NCI-H146 (cell line): ENCODE results near the gene GTPBP8.
"Not testable (repeated sequence)": the region's sequence is repeated elsewhere in the genome, so short reads cannot be mapped to it uniquely, and the experiment has no call there.

ENCODE experiments used
- DNase-seq: peaks from one replicate; lab custom pipeline; 2025; lab: John Stamatoyannopoulos, UW

The GTPBP8 gene

GRCh38 chr3:113000691-113001090 is 9.9 kb downstream of the GTPBP8 start:
- no peak for DNase-seq

- no peak for DNase-seq
These were observed 11.3 kb downstream of the GTPBP8 start for GRCh38 chr3:113002037-113002436.

GRCh38 chr3:113002679-113003078 is 11.9 kb downstream of the GTPBP8 start:
- DNase-seq, result no peak

- no peak for DNase-seq
These were observed 14.8 kb downstream of the GTPBP8 start for GRCh38 chr3:113005611-113006010.

GRCh38 chr3:113006359-113007056 is 15.7 kb downstream of the GTPBP8 start:
- no peak for DNase-seq

GRCh38 chr3:113008117-113008516 is 17.3 kb downstream of the GTPBP8 start:
- no peak for DNase-seq

- no peak for DNase-seq
These were observed 22.8 kb downstream of the GTPBP8 start for GRCh38 chr3:113013593-113013992.

GRCh38 chr3:113018536-113019181 is 27.9 kb downstream of the GTPBP8 start:
- no peak for DNase-seq

- peak; percentile 98 for DNase-seq
These were observed 28.7 kb downstream of the GTPBP8 start for GRCh38 chr3:113019182-113020137.

- no peak for DNase-seq
These were observed 30.7 kb downstream of the GTPBP8 start for GRCh38 chr3:113021471-113021870.

GRCh38 chr3:113034011-113034410 is 43.2 kb downstream of the GTPBP8 start:
- DNase-seq, result no peak

GRCh38 chr3:113035387-113035982 is 44.7 kb downstream of the GTPBP8 start:
- DNase-seq, result peak; percentile 59

- no peak for DNase-seq
These were observed 47.5 kb downstream of the GTPBP8 start for GRCh38 chr3:113038328-113038727.

GRCh38 chr3:113039546-113039945 is 48.8 kb downstream of the GTPBP8 start:
- no peak for DNase-seq

GRCh38 chr3:113040231-113040630 is 49.4 kb downstream of the GTPBP8 start:
- DNase-seq, result no peak

GRCh38 chr3:113043686-113044085 is 52.9 kb downstream of the GTPBP8 start:
- no peak for DNase-seq

- not testable (repeated sequence) for DNase-seq
These were observed 55.6 kb downstream of the GTPBP8 start for GRCh38 chr3:113046186-113046965.

- DNase-seq, result peak; percentile 77
These were observed 60.5 kb downstream of the GTPBP8 start for GRCh38 chr3:113051302-113051711.
